Measurements from ENCODE around the gene PYY. TPM values are rescaled to one million over a fixed set of nuclear protein-coding genes. Genes with fewer than 3 reads are reported as not detected.

Gene PYY
- total and polyA plus RNA-seq, 12 donors = 0.06 TPM; not detected in 11

- Histone ChIP-seq H3K36me3 (no peaks in the 10 kb centered on the region), H3K9me3 (no peaks in the 10 kb centered on the region), H3K27ac (no peak overlapping the region), H3K4me1 (peaks cover 0 to 12% (median 8%) of the 10 kb centered on the region in 9 donors), H3K4me3 (peak overlapping the region in 1 of 10 donors; percentile 0), H3K27me3 (peaks cover 14 to 89% (median 63%) of the 10 kb centered on the region in 7 donors)
- no peak for DNase-seq
- intact Hi-C loops (cut with DNase I) = no loop called here
- TF ChIP-seq CTCF (IDR thresholded peaks at IDR 0.05) = no peak
- 6% methylated on average over 77 to 82 of the region's 82 CpGs for WGBS, 2 donors
- peak in 2 of 8 donors; percentile 6 to 51 for ATAC-seq
Measured at GRCh38 chr17:43952724-43953666, 745 bp downstream of the PYY start.

GRCh38 chr17:43952351-43952723 is 1.4 kb downstream of the PYY start:
- no peaks in the 10 kb centered on the region for H3K36me3 ChIP-seq
- no peak for DNase-seq
- H3K4me3 ChIP-seq = peak overlapping the region in 1 of 10 donors; percentile 0
- ATAC-seq = peak in 1 of 8 donors; percentile 19
- 5 to 8% methylated on average over 19 of the region's 19 CpGs for WGBS, 2 donors
- H3K27ac ChIP-seq = no peak overlapping the region
- TF ChIP-seq CTCF (IDR thresholded peaks at IDR 0.05) = no peak
- peaks cover 0 to 12% (median 8%) of the 10 kb centered on the region in 9 donors for H3K4me1 ChIP-seq
- intact Hi-C loops (cut with DNase I) = no loop called here
- H3K9me3 ChIP-seq = no peaks in the 10 kb centered on the region
- H3K27me3 ChIP-seq = peaks cover 14 to 90% (median 65%) of the 10 kb centered on the region in 7 donors

- H3K27me3 ChIP-seq = peaks cover 14 to 94% (median 70%) of the 10 kb centered on the region in 7 donors
Measured at GRCh38 chr17:43951750-43952149, 2.0 kb downstream of the PYY start.

GRCh38 chr17:43950554-43950953 is 3.2 kb downstream of the PYY start:
- no peak for TF ChIP-seq CTCF (IDR thresholded peaks at IDR 0.05)
- peaks cover 14 to 86% (median 70%) of the 10 kb centered on the region in 7 donors for H3K27me3 ChIP-seq

More at GRCh38 chr17:43951750-43952149, 2.0 kb downstream of the PYY start:
- TF ChIP-seq CTCF (IDR thresholded peaks at IDR 0.05) = no peak
- intact Hi-C loops (cut with DNase I) = no loop called here
- DNase-seq = no peak
- Histone ChIP-seq H3K36me3 (no peaks in the 10 kb centered on the region), H3K4me3 (no peak overlapping the region), H3K9me3 (no peaks in the 10 kb centered on the region), H3K4me1 (peaks cover 0 to 12% (median 8%) of the 10 kb centered on the region in 9 donors), H3K27ac (no peak overlapping the region)
- WGBS, 2 donors = 55 to 68% methylated on average over 4 of the region's 4 CpGs
- ATAC-seq = no peak

More at GRCh38 chr17:43950554-43950953, 3.2 kb downstream of the PYY start:
- ATAC-seq = no peak
- 92 to 95% methylated on average over 2 of the region's 2 CpGs for WGBS, 2 donors
- no peaks in the 10 kb centered on the region for H3K36me3 ChIP-seq
- intact Hi-C loops (cut with DNase I) = no loop called here
- H3K9me3 ChIP-seq = no peaks in the 10 kb centered on the region
- H3K4me3 ChIP-seq = no peak overlapping the region
- H3K4me1 ChIP-seq = peaks cover 0 to 12% (median 8%) of the 10 kb centered on the region in 9 donors
- no peak for DNase-seq
- H3K27ac ChIP-seq = no peak overlapping the region

Data from heart right ventricle (tissue), 16 donors.